HG03469 (cell line): ENCODE measurements around the gene TSPAN11.

Source experiments
- ATAC-seq: cut with Tn5 transposase; IDR thresholded peaks from one replicate; pipeline ENCODE4 v1.9.1; 2021; ENCODE audit warnings: mild to moderate bottlenecking, moderate library complexity, moderate number of reproducible peaks; ENCODE audit not compliant: unreplicated experiment

Gene TSPAN11

DNA sequence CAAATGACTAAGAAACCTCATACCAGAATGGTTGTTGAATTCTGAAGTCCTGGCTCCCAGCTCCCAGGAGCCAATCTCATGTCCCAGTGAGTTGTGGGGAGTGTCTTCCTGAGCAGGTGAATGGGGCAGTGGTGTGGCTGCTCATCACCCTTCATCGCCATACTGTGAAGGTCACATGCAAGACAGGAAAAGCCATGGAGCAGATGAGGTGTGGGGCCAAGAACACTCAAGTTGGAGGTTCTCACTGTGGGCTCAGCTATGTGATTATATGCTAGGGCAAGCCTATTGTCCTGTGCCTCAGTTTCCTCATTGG, 16.6 kb upstream of the TSPAN11 start:
- ATAC-seq, result no peak

DNA sequence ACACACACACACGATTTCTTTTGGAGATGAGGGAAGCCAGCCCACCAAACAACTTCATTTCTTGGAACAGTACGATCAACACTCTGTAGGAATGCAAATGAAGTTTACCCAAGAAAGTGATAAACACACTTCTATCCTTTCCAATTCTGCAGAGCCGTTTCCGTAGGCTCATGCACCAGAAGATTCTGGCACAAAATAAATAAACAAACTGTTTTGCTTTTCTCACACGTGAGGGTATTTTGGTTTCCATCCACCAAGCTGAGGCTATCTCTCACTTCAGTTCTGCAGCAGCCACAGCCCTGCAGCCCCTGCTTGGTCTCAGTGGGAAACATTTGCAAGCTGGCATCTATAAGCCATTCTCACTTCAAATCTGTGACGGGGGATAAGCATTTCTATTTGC, 15.3 kb upstream of the TSPAN11 start:
- ATAC-seq, result no peak

DNA sequence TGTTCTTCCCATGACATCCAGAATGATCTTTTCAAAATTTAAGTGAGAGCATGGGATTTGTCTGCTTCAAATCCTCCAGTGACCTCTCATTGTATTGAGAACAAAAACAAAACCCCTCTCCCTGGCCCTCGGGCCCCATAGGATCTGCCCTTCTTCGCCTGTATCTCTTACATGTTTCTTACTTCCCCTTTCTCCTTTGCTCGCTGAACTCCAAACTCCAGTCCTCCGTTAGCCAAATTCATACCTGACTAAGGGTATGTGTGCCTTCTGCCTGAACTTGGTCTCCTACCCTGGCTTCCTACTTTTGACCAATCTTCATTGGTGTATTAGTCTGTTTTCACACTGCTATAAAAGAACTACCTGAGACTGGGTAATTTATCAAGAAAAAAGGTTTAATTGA, 13.2 kb upstream of the TSPAN11 start:
- peak; percentile 49 for ATAC-seq

DNA sequence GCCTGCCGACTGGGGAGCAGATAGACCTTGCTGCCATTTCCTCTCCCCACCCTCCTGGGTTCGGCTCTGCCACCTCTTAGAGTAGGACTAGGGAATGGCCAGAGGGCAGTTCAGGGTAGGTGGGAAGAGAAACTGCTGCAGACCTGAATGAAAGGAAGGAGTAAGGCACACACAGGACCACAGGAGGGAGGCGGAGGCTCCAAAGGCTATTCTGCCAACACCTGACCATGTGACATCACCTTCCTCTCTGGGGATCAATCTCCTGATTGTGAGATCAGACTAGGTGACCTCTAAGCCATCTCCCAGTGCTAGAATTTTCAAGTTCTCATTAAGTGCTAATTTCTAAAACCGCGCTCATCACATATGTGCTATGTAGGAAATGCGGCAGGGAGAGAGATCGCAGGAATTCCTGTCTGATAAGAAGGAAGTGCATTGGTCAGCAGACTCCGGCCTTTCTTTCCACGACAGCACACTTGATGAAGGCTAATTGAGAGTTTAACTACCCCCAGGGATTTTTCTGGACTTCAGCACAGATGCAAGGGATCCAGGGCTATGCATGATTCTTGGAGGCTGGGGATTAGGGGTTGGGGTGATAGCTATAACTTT, 11.5 kb upstream of the TSPAN11 start:
- ATAC-seq, result no peak

DNA sequence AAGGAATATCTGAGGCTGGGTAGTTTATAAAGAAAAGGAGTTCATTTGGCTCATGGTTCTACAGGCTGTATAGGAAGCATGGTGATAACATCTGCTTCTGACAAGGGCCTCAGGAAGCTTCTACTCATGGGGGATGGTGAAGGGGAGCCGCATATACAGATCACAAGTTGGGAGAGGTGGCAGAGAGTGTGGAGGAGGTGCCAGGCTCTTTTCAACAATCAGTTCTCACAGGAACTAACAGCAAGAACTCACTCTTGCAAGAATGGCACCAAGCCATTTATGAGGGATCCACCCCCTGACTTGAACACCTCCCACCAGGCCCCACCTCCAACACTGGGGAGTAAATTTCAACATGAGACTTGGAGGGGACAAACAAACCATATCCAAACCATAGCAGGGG, 3.5 kb upstream of the TSPAN11 start:
- ATAC-seq, result no peak

DNA sequence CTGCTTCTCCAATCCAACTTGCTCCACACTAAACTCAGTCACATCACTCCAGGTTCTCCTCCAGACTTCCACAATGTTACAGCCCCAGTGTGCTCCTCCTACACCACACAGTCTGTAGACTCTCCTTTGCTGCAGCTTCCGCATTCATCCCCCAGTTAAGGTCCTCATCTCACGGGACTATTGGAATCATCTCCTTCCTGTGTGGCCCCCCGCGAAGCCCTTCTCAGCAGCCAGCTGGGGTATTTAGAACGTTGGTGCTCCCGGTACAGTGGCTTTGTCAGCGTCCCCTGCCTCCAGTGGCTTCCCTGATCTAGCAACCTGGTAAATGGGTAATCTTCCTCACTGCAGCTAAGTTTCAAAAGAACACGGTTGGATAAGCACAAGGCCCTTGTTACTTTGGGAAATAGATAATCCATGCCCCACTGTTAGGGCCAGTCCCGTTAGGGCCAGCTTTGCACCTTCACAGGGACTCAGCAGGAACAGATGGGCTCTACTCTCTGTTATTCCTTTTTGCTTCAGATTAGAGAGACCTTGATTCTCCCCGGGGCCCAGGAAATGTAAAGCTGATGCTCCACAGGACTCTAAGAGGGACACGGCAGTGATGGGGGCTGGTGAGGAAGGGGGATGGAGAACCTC, 823 bp upstream of the TSPAN11 start:
- no peak for ATAC-seq

DNA sequence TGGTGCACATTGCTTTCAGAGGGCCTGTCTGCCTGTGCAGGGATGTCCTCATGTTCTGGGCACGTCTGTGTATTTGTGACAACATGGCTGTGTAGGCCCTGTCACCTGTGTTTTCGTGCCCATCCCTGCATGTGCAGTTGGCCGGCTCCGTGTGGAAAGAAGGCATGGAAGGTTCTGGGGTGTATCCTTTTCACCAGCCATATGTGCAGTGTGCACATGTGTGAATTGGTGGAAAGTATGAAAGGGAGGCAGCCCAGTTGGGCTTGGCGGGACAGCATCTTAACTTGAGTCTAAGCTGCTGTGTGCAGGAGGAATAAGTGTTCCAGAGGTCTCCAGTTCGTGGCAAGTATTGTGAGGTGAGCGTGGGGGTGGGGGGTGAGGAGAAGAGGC, 669 bp downstream of the TSPAN11 start:
- ATAC-seq, result no peak

DNA sequence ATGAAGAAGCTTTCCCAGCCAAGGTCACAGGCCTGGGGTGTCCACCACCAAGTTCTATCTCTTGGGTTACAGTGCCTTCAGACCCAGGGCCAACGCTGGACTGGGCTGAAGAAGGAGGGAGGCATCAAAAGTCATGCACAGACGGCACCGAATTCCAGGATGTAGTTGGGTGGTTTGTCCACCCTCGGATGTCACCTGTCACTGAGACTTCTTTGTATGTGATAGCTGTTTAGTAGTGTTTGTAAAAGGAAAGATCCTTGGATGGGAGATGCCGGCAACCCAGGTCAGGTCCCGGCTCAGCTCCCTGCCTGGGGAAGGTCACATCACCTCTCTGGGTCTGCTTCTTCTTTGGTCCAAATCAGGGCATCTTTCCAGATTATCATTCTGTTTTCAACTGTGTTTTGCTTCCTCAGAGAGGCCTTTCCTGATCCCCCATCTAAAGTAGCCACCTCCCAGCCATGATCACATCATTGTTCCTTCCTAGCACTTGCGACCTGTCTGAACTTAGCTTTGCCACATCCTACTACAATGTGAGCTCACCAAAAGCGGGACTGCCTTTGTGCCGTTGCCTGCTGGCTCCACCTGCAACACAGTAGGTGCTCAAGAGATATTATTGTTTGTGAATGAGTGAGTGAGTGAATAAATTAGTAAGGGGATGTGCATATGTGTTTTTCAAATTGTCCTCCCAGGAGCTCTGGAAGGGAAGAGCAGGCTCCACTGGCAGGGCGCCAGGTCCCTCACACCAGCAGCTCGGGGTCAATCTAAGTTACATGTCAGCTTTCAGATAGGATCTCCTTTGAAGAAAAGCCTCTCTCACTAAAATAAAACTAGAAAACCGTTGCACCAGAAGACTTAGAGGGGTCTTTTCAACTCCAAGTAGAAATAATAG, 2.1 kb downstream of the TSPAN11 start:
- ATAC-seq, result no peak

DNA sequence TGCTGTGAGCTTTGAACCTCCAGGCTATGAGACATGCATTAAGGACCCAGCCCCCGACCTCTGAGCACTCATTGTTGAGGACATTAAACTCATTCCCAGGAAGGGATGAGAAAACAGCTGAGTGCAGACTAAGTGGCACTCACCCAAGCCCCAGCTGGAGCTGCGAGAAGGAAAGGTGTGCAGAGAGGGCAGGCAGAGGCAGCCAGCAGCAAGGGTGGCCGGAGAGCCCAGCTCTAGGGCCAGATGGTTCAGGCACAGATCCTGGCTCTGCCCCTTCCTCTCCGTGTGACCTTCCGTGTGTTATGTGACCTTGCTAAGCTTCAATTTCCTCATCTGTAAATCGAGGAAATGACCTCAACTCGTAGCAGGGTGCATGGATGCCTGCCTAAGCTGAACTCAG, 3.7 kb downstream of the TSPAN11 start:
- ATAC-seq, result no peak

DNA sequence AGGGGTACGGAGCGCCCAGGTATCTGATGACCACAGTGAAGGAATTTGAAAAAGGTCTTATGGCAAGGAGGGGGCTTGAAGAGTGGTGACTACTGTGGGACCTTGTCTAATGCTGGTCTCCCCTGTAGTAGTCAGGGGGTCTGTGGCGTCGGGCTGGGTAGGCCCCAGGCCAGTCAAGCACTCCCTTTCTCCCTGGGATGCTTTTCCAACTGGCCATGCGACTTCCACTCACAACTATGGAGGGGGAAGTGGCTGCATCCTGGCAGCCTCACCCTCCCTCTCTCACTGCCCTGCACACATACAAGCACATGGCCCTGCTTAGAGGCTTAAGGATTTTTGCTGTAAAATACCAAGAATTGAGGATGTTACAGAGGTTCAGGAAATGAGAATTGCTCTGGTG, 4.1 kb downstream of the TSPAN11 start:
- ATAC-seq, result no peak

DNA sequence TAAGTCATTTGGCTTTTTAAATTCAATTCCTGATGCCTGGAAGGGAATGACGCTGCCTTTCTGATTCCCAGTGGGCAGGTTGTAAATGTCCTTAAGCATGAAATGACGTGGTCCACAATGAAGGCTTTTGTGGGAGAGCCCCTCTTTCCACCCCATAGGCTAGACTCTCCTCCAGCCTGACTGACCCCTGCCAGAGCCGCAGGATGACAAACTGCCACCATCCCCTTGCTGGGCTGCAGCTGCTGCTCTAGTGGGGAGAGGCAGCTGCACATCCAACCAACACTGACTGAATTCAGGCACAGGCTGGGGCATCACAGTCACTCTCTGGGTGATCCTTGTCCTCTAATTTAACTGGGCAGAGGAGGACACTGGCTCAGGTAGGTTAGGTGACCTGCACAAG, 6.3 kb downstream of the TSPAN11 start:
- no peak for ATAC-seq

DNA sequence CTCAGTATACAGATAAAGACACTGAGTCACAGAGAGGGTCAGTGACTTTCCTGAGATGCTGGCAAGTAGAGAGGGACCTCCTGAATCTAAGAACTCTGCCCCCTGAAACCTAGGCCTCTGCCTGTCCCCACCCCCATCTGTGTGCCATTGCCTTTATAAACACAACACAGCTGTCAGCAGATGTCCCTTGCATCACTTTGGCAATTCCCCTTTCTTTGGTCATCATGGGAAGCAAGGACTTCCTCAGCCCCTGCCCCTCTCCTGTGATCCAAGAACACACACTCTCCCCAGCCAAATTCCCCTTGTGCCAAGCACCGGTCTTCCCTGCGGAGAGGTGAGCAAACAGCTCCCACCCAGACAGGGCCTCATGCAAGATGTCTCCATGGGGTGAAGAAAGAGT, 8.3 kb downstream of the TSPAN11 start:
- no peak for ATAC-seq

DNA sequence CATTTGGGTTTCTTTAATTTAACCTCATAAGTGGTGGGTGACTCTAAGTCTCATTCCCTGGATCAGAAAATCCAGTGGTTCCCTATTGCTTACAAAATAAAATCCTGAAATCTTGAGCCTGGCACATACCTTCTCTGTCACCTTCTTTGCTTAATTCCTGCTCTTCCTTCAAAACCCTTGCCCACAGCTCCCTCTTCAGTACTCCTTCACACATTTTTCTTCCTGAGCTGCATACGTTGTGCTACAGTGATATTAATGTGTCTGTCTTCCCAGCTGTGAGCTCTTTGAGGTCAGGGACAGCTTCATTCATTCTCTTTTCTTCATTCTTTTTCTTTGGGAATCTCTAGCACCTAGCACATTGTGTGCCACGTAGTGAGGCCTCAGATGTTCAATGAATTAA, 9.5 kb downstream of the TSPAN11 start:
- ATAC-seq, result no peak

DNA sequence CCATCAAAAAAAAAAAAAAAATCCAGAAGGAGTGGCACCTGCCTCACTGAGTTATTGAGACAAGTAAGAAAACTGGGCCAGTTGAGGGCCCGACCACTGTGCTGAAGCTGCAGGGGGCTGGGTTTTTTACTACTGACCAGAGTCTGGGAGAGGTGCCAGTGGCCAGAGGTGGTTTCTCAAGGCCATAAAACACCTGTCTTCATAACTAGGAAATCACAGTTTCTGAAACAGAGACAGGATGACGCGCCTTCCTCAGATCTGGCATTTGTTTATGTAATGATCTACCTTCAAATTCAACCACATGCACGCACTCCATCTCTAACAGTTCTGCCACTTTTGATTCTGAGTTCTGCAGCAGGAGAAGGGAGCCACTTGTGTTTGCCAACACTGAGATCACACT, 12.7 kb downstream of the TSPAN11 start:
- ATAC-seq, result no peak

DNA sequence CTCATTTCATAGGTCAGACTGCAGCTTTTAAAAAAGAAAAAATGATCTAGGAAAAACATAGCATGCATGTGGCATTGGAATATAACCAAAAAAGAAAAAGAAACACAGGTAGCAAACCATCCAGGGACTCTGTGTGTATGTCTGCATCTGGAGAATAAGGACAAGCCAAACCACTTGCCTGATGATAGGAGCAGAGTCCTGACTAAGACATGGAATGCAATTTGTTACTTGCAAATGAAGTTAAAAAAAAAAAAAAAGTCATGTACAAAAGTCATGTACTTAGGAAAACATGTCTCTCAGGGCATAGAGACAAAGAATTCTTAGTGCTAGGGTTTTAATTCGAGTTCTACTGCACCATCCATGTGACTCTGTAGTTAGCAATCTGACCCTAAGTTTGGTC, 15.9 kb downstream of the TSPAN11 start:
- no peak for ATAC-seq

DNA sequence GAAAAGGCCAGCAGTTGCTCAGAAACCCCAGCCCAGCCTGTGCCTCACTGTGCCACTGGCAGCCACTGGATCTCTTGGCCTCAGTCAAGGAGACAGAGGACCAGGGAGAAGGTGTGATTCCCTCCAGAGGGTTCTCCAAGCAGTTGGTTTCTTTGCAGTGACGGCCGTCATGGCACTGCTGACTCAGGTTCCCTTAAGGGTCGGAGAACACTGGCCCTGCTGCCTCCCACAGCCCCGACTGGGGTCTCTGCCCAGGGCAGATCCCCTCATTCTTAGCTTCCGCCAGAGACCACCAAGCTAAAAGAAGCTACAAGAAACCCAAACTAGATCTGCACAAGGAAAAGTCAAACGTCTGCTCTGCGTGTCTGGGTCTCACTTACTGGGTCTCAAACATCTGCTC, 16.4 kb downstream of the TSPAN11 start:
- no peak for ATAC-seq

DNA sequence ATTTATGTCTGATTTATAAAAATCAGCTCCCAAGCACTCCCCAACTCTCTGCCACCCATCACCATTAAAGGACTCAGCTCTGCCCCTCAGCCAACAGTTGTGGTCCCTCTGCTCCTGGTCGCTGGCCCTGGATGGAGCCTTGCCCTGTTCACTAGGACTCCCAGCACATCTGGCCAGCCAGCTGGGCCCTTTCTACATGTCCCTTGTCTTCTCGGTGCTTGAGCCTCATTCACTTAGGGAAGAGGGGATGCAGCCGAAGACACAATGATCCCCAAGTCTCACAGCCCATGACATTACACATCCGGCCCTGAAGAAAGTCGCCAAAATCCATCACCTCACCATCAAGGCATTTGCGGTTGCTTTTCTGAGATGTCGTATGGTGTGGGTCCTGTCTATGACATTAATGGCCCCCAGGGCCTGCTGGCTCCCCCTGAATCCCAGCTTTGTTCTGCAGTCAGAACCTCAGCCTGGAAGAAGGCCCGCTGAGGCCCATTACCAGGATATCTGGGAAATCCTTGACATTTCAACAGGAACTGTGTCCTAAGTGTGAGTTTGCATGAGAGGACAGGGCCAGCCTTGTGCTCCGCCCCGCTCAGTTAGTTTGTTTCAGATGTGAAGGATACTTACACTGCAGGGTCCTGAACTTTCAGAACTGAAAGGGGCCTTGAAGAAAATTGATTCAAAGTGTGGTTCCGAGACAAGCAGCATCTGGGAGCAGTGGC, 19.1 kb downstream of the TSPAN11 start:
- ATAC-seq, result no peak

DNA sequence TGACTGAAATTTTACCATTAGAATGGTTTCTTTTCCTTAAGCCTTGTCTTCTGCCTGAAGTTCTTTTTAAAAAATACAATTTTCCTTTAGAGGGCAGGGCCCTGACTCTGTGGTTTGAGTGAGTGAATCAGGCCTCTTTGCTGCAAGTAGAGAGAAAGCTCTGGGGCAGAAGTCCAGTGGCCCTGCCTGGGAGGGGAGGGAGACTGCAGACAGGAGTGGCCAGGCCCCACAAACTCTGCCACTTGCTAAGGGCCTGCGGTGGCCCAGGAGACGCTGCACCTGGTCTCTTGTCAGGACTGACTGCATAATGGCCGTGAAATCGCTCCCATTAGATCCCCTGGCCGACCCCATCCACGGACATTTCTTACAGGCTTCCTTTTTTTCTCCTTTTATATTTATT, 25.5 kb downstream of the TSPAN11 start:
- no peak for ATAC-seq

DNA sequence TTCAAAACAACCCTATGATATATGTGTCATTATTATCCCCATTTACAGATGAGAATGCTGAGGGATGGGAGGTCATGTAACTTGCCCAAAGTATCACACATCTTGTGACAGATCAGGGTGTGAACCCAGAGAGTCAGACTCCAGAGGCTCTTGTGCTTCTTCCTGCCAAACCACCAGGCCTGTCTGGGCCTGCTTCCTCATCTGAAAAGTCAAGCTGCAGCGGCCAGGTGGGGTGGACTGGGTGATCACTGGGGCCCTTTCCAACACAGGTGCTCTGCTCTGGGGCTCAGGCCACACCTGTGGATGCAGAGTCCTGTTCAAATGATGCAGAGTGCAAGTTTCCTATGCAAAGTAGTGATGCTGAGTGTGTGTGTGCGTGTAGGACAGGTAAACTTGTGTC, 26.7 kb downstream of the TSPAN11 start:
- ATAC-seq, result no peak

DNA sequence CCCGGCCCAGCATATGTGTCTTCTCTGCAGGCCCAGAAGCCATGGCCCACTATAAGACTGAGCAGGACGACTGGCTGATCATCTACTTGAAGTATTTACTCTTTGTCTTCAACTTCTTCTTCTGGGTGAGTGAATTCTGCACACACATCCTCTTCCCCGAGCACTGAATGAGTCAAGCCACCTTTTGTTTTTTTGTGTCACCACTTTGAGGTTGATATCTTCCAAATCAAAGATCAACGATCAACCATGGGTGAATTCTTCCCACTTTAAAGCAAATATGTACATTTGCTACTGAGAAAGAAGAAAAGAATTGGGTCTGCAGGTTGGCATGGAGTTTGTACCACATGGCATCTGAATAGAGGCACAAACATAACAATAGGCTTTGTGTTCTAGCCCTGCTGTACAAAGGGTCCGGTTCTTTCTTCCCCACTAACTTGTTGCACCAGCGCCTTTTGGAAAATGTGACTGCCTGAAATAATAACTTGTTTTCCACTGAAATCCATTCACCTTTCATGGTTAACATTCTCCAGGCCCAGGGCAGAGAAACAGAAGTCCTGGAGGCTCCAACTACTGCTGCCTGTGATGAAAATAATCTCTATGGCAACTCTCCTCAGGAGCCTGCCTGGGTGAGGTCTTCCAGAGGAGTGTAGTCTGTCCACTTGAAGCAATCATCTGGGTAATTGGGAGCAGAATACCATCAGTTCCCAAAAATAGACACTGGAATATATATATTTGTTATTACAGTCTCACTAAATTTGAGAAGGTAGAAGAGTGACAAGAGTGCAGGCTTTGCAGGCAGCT, 27.6 kb downstream of the TSPAN11 start:
- no peak for ATAC-seq

DNA sequence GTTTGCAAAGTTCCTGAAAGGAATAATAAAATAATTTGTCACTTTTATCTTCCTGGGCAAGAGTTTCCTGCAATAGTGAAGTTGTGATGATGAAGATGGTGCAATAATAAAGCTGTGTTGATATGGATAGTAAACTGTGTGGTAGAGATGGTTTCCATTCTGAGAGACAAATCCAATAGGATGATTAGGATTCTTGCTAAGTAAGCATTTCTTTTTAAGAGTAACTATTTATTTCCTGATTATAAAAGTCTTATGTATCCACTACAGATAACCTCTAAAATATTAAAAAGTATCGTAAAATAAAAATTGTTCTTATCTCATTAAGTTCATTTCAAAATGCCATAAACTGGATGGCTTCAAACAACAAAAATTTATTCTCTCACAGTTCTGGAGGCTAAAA, 28.7 kb downstream of the TSPAN11 start:
- no peak for ATAC-seq
